Endothelial cell of umbilical vein (primary cell): Measurements from ENCODE around the gene HTRA1. TPM values are rescaled to one million over a fixed set of nuclear protein-coding genes. Genes with fewer than 3 reads are reported as not detected.

ENCODE experiments used
- BruUV-seq: library from RNA; stranded (reverse); fragments of 400-500 nt; replicated peaks from 2 replicates; lab custom pipeline; 2021; lab: Mats Ljungman, UMichigan
- CTCF ChIA-PET: fragments of 300-600, 350-600 bp; sonication (Branson Sonifier 250); formaldehyde crosslinking; loops from one replicate; lab custom pipeline; 2021; ENCODE audit warnings: antibody characterized with exemption, inconsistent platforms; lab: Charles Lee
- POLR2A ChIA-PET: fragments of 300-600, 350-600 bp; sonication (Branson Sonifier 250); formaldehyde crosslinking; loops from one replicate; lab custom pipeline; 2021; ENCODE audit warnings: antibody characterized with exemption, inconsistent platforms; lab: Charles Lee
- DNase-seq: peaks from one replicate; pipeline ENCODE4 v3.0.0-alpha.2; 2011; ENCODE audit warnings: low read depth, low spot score
- FAIRE-seq: peaks from 2 replicates; lab custom pipeline; 2011; peaks lifted over from hg19 to GRCh38; lab: Jason Lieb, UNC
- H2AFZ ChIP-seq: 2 replicates; pipeline ENCODE4 v1.6.0; 2012; ENCODE audit warnings: low read depth, low read length, control low read depth, inconsistent platforms
- H3K27ac ChIP-seq: 2 replicates; pipeline ENCODE4 v1.5.1; 2011; ENCODE audit warnings: low read depth, mild to moderate bottlenecking, control low read depth, low read length, moderate library complexity; ENCODE audit not compliant: insufficient read depth
- H3K27me3 ChIP-seq, 2 experiments: 2 replicates each; pipeline versions ENCODE4 v1.6.0 to v1.6.1; 2011; ENCODE audit warnings: low read length in 2 of 2, mixed read lengths in 1 of 2; ENCODE audit not compliant: control insufficient read depth in 2 of 2, insufficient read depth in 2 of 2
- H3K36me3 ChIP-seq, 2 experiments: 2 replicates in 1 of 2; 3 replicates in 1 of 2; pipeline ENCODE4 v1.5.1; 2011; ENCODE audit warnings: low read length in 2 of 2, mild to moderate bottlenecking in 1 of 2, moderate library complexity in 1 of 2; ENCODE audit not compliant: control insufficient read depth in 2 of 2, insufficient read depth in 2 of 2; ENCODE audit errors: extremely low read depth in 1 of 2
- H3K4me1 ChIP-seq: 3 replicates; pipeline ENCODE4 v1.5.1; 2011; ENCODE audit warnings: mild to moderate bottlenecking, low read length; ENCODE audit not compliant: control insufficient read depth, insufficient read depth; ENCODE audit errors: extremely low read depth
- H3K4me2 ChIP-seq: 2 replicates; pipeline ENCODE4 v1.6.1; 2011; ENCODE audit warnings: low read length, control low read depth, mixed read lengths; ENCODE audit not compliant: insufficient read depth
- H3K4me3 ChIP-seq, 3 experiments: fragments of 200-600 bp in 1 of 3; sonication (generic), shearing (Covaris generic) in 1 of 3; replicated peaks in 1 of 3; 2 replicates each; pipeline ENCODE4 v1.5.1; 2011 to 2016; ENCODE audit warnings: control low read depth in 3 of 3, low read length in 3 of 3, mild to moderate bottlenecking in 2 of 3, inconsistent platforms in 1 of 3, low read depth in 1 of 3, moderate library complexity in 1 of 3; ENCODE audit not compliant: insufficient read depth in 1 of 3
- H3K79me2 ChIP-seq: 2 replicates; pipeline ENCODE4 v1.6.0; 2012; ENCODE audit warnings: low read length, inconsistent platforms; ENCODE audit not compliant: control insufficient read depth, insufficient read depth
- H3K9ac ChIP-seq: replicated peaks from 2 replicates; pipeline ENCODE3; 2011; ENCODE audit warnings: low read length, control low read depth; ENCODE audit not compliant: insufficient read depth; ENCODE audit errors: extremely low read depth
- H3K9me1 ChIP-seq: replicated peaks from 3 replicates; pipeline ENCODE4 v1.6.0; 2011; ENCODE audit warnings: mild to moderate bottlenecking, low read length; ENCODE audit not compliant: control insufficient read depth, insufficient read depth; ENCODE audit errors: extremely low read depth
- H3K9me3 ChIP-seq: replicated peaks from 2 replicates; pipeline ENCODE4 v1.5.1; 2012; ENCODE audit warnings: low read length, inconsistent platforms; ENCODE audit not compliant: control insufficient read depth, insufficient read depth
- H4K20me1 ChIP-seq: replicated peaks from 2 replicates; pipeline ENCODE3; 2011; ENCODE audit warnings: mild to moderate bottlenecking, low read length; ENCODE audit not compliant: control insufficient read depth, insufficient read depth; ENCODE audit errors: extremely low read depth
- EZH2 ChIP-seq: IDR thresholded peaks from 2 replicates; pipeline ENCODE4 v1.6.1; 2012; ENCODE audit warnings: borderline replicate concordance, low read depth, mild to moderate bottlenecking, moderate library complexity, low read length, inconsistent platforms; ENCODE audit not compliant: severe bottlenecking
- FOS ChIP-seq: IDR thresholded peaks from 2 replicates; pipeline ENCODE4 v1.6.1; 2011; ENCODE audit warnings: mild to moderate bottlenecking, low read length, moderate library complexity, borderline replicate concordance; ENCODE audit not compliant: insufficient read depth
- GATA2 ChIP-seq: IDR thresholded peaks from 2 replicates; pipeline ENCODE4 v1.7.0; 2011; ENCODE audit warnings: low read depth, mild to moderate bottlenecking, moderate library complexity, mixed read lengths, low read length; ENCODE audit not compliant: insufficient read length, insufficient read depth
- JUN ChIP-seq: IDR thresholded peaks from 2 replicates; pipeline ENCODE4 v1.6.1; 2011; ENCODE audit warnings: borderline replicate concordance, low read depth; ENCODE audit not compliant: insufficient read length, insufficient read depth
- MYC ChIP-seq: IDR thresholded peaks from one replicate; pipeline ENCODE4 v1.6.1; 2011; ENCODE audit warnings: mild to moderate bottlenecking, low read depth, low read length
- POLR2A ChIP-seq: IDR thresholded peaks from 2 replicates; pipeline ENCODE4 v1.6.1; 2012; ENCODE audit warnings: low read depth, mild to moderate bottlenecking, control low read depth, low read length
- POLR2AphosphoS5 ChIP-seq: IDR thresholded peaks from 2 replicates; pipeline ENCODE4 v1.6.1; 2012; ENCODE audit warnings: low read depth, mild to moderate bottlenecking, control low read depth, low read length, moderate library complexity; ENCODE audit not compliant: insufficient read depth
- dilution Hi-C: fragments of 300-500 bp; cut with MboI; formaldehyde crosslinking; loops from one replicate; pipeline ENCODE4 v1.15.0; 2019; ENCODE audit warnings: low sequenced_read_pairs; ENCODE audit not compliant: extremely low pct_ligation_motif_present
- intact Hi-C: fragments of 100-400 bp; cut with micrococcal nuclease; formaldehyde crosslinking; loops from one replicate; pipeline ENCODE4 v1.10.0; 2022
- polyA plus RNA-seq, 4 experiments: library from polyadenylated mRNA; depleted of rRNA in 3 of 4; stranded (reverse) in 3 of 4; unstranded in 1 of 4; fragments of >200 nt; gene quantifications; 2 replicates each; pipeline versions ENCODE4 v1.2.1 to v1.2.3, GENCODE V29; 2011 to 2012; ENCODE audit warnings: missing spikeins in 1 of 4
- total RNA-seq: library from RNA; stranded (reverse); gene quantifications from 2 replicates; pipeline ENCODE4 v1.2.3, GENCODE V29; 2021
- TF ChIP-seq, protein P1 (sequence below): IDR thresholded peaks from 2 replicates; pipeline ENCODE4 v1.6.1; 2011; ENCODE audit not compliant: insufficient read depth, insufficient read length
- TF ChIP-seq, protein P2 (sequence below), 2 donors: IDR thresholded peaks; 1 replicate in 1 of 2; 2 replicates in 1 of 2; pipeline ENCODE4 v1.5.1; 2011; ENCODE audit warnings: low read length in 2 of 2, mild to moderate bottlenecking in 2 of 2, moderate library complexity in 2 of 2, control low read depth in 1 of 2, inconsistent platforms in 1 of 2, low read depth in 1 of 2; ENCODE audit not compliant: insufficient read depth in 1 of 2; ENCODE audit errors: extremely low read depth in 1 of 2

The HTRA1 gene
- total and polyA plus RNA-seq, 2 donors (not counting 3 experiments of a cell fraction or from before 2014, with no cell fraction given), result 192 to 270 TPM

DNA sequence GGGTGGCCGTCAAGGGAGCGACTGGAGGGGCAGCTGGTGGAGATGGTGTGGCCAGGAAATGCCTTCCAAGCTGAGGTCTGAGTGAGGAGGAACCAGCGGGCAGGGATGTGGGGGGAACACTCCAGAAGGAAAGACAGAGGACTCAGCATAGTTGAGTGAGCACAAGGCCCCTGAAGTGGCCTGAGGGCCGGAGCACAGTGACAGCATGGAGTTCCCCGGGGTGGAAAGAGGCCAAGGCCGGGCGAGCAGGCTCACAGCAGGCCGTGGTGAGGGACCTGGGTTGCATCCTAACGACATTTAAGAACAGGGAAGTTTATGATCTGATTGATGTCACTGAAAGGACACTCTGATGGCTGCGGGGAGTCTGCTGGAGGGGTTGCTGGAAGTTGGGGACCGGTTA lies 48.0 kb downstream of the HTRA1 start:
- intact Hi-C loops, result no loop called here
- H3K27me3 ChIP-seq, result no peaks in the 10 kb centered on the region
- H3K27ac ChIP-seq, result no peak overlapping the region
- H2AFZ ChIP-seq, result no peak overlapping the region
- CTCF ChIA-PET, result interaction anchor here (5.0 kb wide), 1 partner anchor 56 kb away, joined by 36 read pairs; no protein-coding TSS in a partner anchor
- POLR2A ChIA-PET, result no interaction called here
- H3K36me3 ChIP-seq, result peaks cover 2 to 28% of the 10 kb centered on the region in 2 experiments
- no peaks in the 10 kb centered on the region for H3K9me3 ChIP-seq
- peaks cover 6% of the 10 kb centered on the region for H3K4me1 ChIP-seq
- TF ChIP-seq, protein P1, sequence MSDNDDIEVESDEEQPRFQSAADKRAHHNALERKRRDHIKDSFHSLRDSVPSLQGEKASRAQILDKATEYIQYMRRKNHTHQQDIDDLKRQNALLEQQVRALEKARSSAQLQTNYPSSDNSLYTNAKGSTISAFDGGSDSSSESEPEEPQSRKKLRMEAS, result no peak
- no peak for TF ChIP-seq POLR2AphosphoS5
- TF ChIP-seq, protein P2, sequence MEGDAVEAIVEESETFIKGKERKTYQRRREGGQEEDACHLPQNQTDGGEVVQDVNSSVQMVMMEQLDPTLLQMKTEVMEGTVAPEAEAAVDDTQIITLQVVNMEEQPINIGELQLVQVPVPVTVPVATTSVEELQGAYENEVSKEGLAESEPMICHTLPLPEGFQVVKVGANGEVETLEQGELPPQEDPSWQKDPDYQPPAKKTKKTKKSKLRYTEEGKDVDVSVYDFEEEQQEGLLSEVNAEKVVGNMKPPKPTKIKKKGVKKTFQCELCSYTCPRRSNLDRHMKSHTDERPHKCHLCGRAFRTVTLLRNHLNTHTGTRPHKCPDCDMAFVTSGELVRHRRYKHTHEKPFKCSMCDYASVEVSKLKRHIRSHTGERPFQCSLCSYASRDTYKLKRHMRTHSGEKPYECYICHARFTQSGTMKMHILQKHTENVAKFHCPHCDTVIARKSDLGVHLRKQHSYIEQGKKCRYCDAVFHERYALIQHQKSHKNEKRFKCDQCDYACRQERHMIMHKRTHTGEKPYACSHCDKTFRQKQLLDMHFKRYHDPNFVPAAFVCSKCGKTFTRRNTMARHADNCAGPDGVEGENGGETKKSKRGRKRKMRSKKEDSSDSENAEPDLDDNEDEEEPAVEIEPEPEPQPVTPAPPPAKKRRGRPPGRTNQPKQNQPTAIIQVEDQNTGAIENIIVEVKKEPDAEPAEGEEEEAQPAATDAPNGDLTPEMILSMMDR (IDR thresholded peaks at IDR 0.05; ENCODE audit: extremely low read depth in 1 of 2, insufficient read depth in 1 of 2, low read depth in 1 of 2, low read length in 2 of 2), result no peak
- TF ChIP-seq FOS, result no peak
- TF ChIP-seq GATA2, result no peak
- no peak for TF ChIP-seq POLR2A
- no peak for TF ChIP-seq JUN
- TF ChIP-seq EZH2, result no peak
- TF ChIP-seq MYC, result no peak
- no peak overlapping the region for H3K4me3 ChIP-seq
- BruUV-seq, result no TSS peak
- H3K4me2 ChIP-seq, result no peak overlapping the region
- no peaks in the 10 kb centered on the region for H4K20me1 ChIP-seq
- no peaks in the 10 kb centered on the region for H3K79me2 ChIP-seq
- dilution Hi-C loops, result no loop called here
- H3K9ac ChIP-seq, result no peak overlapping the region
- no peaks in the 10 kb centered on the region for H3K9me1 ChIP-seq
- no peak for DNase-seq
- no peak for FAIRE-seq
